ENCODE data around the gene TMPRSS12.
A peak's percentile ranks its signal among the peaks of the same experiment; 100 is the strongest.
"Not testable (repeated sequence)": the region's sequence is repeated elsewhere in the genome, so short reads cannot be mapped to it uniquely, and the experiment has no call there.

The TMPRSS12 gene

DNA sequence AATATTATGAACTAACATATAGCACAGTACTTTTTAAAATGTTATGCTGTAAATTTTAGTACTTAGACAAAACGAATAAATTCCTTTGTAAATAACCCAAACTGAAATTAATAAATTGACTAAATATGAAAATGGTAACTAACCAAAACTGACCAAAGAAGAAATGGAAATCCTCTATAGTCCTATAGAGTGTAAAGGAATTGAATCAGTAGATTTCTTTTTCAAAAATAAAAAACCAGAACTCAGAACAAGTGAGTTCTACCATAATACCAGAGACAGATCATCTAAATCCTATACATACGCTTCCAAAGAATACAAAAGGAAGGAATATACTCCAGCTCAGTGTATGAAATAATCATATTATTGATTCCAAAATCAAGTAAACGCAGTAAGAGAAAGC is 39.8 kb downstream of the TMPRSS12 start:
- TF ChIP-seq ZFX (IDR thresholded peaks at IDR 0.05) = no peak
- TF ChIP-seq, protein P1, sequence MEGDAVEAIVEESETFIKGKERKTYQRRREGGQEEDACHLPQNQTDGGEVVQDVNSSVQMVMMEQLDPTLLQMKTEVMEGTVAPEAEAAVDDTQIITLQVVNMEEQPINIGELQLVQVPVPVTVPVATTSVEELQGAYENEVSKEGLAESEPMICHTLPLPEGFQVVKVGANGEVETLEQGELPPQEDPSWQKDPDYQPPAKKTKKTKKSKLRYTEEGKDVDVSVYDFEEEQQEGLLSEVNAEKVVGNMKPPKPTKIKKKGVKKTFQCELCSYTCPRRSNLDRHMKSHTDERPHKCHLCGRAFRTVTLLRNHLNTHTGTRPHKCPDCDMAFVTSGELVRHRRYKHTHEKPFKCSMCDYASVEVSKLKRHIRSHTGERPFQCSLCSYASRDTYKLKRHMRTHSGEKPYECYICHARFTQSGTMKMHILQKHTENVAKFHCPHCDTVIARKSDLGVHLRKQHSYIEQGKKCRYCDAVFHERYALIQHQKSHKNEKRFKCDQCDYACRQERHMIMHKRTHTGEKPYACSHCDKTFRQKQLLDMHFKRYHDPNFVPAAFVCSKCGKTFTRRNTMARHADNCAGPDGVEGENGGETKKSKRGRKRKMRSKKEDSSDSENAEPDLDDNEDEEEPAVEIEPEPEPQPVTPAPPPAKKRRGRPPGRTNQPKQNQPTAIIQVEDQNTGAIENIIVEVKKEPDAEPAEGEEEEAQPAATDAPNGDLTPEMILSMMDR (conservative IDR thresholded peaks at IDR 0.05) = no peak
- H3K27ac ChIP-seq = no peak overlapping the region

DNA sequence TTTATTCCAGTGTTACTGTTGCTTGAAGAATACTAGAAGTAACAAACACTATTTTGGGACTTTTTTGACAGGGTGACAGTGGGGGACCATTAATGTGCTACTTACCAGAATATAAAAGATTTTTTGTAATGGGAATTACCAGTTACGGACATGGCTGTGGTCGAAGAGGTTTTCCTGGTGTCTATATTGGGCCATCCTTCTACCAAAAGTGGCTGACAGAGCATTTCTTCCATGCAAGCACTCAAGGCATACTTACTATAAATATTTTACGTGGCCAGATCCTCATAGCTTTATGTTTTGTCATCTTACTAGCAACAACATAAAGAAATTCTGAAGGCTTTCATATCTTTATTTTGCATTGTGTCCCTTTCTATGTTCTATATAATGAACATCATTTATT is 44.5 kb downstream of the TMPRSS12 start:
- TF ChIP-seq, protein P1 (conservative IDR thresholded peaks at IDR 0.05) = no peak
- TF ChIP-seq ZFX (IDR thresholded peaks at IDR 0.05) = no peak
- H3K27ac ChIP-seq = no peak overlapping the region

DNA sequence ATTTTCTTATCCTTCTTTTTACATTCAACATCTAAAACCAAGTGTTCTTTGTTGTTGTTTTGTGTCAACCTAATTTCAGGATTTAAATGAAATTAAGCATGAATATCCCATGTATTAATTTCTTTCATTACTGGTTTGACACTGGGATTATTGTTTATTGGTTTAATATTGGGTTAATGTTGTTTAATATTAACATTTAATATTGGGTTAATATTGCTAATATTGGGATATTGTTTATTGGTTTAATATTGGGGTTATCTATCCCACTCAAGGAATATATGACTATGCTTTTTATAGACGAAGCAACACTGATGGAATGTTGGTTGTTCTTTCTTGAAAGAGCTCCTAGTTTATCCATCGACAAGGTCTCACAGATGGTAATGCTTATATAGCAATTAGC is 45.9 kb downstream of the TMPRSS12 start:
- no peak overlapping the region for H3K27ac ChIP-seq
- TF ChIP-seq, protein P1 (conservative IDR thresholded peaks at IDR 0.05) = no peak
- no peak for TF ChIP-seq ZFX (IDR thresholded peaks at IDR 0.05)

DNA sequence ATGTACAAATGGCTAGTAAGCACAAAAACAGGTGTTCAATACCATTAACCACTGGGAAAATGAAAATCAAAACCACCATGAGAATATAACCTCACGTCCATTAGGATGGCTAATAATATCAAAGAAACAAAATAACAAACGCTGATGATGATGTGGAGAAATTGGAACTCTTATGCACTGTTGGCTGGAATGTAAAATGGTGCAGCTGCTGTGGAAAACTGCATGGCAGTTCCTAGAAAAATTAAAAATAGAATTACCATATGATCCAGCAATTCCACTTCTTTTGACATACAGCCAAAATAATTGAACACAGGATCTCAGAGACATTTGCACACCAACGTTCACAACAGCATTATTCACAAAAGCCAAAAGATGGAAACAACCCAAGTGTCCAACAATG is 51.5 kb downstream of the TMPRSS12 start:
- H3K27ac ChIP-seq = no peak overlapping the region
- TF ChIP-seq, protein P1 (conservative IDR thresholded peaks at IDR 0.05) = no peak
- TF ChIP-seq ZFX (IDR thresholded peaks at IDR 0.05) = no peak

DNA sequence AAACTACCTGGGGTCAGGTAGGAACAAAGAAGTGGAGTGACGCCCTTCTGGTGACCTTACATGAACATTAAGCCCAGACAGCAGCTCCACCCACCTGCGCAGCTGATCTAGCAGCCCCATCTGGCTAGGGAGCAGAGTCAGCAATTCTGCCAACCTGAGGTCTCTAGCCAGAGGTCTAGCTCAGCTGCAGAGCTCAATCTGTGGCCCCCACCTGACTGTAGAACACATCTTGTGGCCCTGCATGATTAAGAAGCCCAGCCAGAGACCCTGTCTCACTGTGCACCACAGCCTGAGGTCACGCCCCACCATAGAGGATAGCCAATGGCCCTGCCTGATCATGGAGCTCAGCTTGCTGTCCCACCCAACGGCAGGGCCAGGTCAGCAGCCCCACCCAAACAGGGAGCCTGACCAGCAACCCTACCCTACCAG is 59.0 kb downstream of the TMPRSS12 start:
- no peak overlapping the region for H3K27ac ChIP-seq
- TF ChIP-seq ZFX (IDR thresholded peaks at IDR 0.05) = no peak
- TF ChIP-seq, protein P1 (conservative IDR thresholded peaks at IDR 0.05) = no peak

DNA sequence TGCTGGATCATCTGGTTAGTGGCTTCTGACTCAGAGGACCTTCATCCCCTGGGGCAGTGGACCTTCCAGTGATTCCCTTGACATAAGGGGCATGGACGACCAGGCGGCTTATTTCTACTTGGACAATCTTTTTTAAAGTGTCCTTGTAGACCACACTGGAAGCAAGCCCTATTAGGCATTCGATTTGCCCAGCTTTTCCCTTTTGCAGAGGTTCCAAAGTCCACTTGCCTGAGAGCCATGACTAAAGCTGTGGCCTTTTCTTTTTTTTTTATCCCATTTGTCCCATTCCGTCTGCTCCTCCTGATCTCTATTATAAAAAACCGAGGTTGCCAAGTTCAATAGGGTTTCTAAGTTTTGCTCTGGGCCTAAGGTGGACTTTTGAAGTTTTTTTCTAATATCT is 65.8 kb downstream of the TMPRSS12 start:
- H3K27ac ChIP-seq = not testable (repeated sequence)

DNA sequence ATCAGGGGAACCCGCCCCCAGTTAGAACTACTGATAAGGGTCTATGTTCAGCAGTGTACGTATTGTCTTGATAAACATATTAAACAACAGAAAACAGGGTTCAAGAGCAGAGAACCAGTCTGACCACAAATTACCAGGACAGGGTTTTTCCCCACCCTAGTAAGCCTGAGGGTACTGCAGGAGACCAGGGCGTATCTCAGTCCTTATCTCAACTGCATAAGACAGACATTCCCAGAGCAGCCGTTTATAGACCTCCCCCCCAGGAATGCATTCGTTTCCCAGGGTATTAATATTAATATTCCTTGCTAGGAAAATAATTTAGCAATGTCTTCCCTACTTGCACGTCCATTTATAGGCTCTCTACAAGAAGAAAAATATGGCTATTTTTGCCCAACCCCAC is 69.6 kb downstream of the TMPRSS12 start:
- not testable (repeated sequence) for H3K27ac ChIP-seq

DNA sequence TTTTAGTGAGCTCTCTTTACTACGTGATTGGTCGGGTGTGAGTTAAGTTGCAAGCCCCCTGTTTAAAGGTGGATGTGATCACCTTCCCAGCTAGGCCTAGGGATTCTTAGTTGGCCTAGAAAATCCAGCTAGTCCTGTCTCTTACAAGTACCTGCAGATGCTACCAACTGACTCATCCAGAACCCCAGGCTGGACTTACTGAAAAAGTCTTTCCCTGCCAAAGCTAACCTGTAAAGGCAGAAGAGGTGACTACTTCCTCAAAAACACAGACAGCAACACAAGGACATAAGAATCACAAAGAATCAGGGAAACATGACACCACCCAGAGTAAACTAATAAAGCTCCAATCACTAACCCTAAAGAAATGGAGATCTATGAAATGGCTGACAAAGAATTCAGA is 70.5 kb downstream of the TMPRSS12 start:
- no peak for TF ChIP-seq ZFX (IDR thresholded peaks at IDR 0.05)
- TF ChIP-seq, protein P1 (conservative IDR thresholded peaks at IDR 0.05) = no peak
- peak overlapping the region; percentile 10; the same call in 1 of the 2 replicates for H3K27ac ChIP-seq
